ENCODE results near the gene GALNTL6.

GALNTL6 gene

DNA sequence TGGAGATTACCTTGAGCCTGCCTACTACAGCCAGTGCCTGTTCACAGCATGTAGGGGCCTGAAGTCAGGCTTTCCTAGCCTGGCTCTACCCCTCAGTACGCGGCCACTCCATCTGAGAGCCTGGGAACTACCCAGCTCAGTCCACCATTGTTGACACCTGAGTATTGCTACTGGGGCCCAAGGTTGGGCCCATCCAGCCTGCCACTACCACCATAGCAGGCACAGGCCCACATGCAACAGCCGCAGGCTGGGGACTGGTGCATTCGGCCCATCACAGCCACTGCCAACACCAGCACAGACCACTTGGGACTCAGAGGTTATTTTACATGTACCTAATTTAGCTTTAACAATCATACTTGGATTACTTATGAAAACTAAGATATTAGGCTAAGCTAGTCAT is 314.0 kb downstream of the GALNTL6 start:
- no peak for DNase-seq

DNA sequence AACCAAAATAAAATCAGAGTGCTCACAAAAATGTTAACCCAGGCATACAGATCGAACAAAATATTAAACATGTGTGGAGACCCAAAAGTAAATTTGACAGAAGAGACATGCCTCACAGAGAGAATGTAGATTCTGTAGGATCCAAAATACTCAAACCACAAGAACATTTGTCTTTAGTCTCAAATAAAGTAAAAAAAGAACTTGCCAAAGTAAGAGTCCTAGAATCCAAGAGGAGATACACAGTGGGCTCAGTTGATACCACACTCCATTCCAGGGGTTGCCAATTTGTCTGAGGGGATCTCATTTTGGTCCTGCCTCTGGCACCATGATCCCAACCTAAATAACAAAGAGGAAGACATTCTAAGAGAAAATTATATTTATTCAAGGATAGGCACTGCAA is 316.4 kb downstream of the GALNTL6 start:
- no peak for DNase-seq

DNA sequence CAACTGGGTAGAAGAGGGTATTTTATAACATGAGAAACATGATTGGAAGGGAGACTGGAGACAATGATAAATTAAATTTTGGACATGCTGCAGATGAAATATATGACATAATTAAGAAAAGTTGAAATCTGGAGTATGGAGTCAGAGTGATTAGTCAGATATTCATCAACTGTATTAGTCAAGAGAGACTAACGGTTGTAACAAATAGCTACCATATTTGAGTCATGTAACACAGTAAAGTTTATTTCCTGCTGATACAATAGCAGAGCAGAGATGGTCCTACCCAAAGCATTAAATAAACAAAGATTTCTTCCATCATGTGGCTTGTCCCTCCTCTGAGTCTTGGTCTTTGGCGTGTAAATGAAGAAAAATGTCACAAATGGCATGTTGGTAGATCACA is 321.3 kb downstream of the GALNTL6 start:
- DNase-seq: no peak

DNA sequence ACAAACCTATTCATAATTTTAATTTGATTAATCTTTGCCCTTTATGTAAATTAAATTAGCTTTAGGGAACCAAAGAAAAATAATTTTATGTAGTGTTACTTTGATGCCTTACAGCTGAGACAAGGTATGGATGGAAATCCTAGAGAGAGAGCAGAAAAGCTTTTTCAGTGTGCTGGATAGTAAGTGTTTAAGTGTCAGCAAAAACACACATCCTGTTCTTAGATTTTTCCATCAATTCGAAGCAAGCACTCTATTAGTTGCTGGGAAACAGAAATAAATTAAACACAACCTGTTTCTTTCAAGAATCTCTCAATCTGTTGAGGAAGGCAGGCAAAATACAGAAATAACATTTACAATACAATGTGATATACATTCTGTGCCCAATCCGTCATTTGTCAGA is 327.8 kb downstream of the GALNTL6 start:
- DNase-seq: no peak

DNA sequence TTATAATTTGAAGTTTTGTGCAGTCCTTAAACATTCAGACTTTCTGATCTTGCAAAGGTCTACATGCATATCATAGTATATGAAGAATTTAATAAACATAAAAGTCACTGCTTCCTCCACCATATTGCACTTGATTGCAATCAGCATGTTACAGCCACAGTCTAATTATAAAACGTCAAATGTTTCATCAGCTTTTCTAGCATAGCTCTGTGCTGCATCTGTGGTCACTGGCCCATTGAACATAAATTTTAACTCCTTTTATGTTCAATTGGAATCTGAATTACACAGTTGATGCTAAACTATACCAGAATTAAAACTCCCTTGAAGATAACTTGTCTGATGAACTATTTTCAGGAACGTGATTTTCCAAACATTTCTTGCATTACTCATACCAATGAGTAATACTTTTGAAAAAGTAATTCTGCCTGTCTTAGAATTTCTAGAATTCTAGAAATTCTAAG is 329.1 kb downstream of the GALNTL6 start:
- no peak for DNase-seq

DNA sequence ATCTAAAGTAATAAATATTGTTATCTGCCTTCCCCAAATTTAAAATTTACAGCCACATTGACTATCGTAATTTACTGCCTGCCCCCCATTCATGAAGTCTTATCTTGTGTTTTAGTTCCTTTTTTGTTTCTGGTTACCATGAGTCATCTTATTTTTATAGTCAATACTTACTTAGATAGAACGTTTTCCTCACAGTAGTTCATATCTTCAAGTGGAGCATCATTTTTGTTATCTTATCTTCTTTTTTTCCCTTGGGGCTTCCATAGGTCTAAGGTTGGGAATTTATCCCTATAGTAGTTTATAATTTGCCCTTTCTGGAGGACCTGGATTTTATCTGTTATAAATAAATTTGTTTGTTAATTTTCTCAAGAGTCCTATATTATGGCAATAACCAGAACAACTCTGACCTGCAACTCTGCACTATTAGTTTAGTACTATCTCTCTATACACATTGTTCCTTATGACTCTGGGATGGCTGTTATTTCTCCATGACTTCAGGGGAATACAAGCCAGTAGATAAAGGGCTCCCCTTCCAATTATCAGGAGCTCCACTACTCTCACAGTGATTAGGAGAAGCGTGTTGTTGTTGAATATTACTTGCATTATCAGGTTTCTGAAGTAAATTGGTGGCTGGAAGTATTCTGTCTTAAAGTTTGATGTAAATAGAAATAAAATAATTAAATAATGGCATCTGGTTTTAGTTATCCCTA is 330.6 kb downstream of the GALNTL6 start:
- no peak for DNase-seq

DNA sequence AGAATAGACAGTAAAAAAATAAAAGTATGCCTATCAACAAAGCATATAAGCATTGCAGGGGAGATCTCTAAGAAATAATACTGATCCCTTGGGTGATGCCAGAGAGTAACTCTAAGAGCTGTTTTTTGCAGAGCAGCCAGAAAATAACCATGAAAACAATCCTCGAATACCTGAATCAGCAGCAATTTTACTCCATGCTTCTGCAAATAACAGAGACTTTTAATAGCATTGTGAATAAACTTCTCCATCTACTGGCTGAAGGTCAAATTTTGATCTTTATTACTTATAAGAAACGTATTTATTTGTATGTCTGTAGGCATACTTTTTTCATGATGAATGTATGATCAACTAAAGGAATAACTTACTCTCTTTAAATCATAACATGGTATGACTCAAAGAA is 334.5 kb downstream of the GALNTL6 start:
- no peak for DNase-seq

DNA sequence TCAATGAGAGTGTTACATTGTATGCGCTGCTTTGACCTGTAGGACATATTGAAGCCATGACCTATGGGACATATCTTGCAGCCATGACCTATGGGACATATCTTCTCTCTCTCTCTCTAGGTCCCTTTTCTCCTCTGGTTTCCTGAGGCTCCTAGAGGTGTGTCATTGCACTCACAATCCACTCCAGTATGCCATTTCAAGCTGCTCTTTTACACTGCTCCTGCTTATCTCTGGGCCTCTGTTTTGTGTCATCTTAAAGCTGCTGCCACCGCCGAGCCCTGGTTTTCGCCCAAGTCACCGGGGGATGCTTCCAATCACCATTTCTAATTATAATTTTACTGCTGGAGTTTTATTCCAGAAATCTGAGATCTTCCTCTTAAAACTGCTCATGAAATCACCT is 336.1 kb downstream of the GALNTL6 start:
- DNase-seq: no peak

DNA sequence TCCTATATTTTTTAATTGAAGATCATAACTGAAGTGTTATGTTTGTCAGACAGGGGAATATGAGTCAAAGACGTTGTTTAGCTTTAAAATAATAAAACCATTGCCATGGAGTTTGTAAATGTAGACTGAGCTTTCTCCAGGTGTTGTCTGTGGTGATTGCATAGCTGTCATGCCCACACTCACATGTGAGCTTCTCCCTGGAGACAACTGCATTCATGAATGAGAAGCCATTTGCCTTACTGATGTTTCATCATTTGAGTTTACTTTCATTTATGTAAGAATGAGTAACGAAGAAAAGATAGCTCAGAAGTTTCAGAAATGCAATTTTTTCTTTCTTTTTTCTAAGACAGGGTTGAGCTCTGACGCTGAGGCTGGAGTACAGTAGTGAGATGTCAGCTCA is 339.1 kb downstream of the GALNTL6 start:
- no peak for DNase-seq

DNA sequence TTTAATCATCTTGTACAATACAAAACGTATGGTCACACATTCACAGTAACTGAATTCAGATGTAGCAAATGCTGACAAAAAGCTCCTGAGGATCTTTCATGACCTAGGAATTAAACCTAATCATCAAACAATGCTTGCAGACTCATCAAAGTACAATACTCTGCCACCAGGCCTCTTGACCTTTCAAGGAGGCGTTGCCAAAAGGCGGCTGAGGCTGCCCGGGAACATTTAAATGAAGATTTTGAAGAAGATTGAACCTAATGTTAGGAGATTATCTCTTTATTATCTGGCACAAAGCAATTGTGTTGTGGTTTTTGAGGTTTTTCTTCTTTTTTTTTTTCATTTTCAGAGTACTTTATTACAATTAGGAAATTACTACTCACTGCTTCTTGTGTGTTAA is 340.5 kb downstream of the GALNTL6 start:
- DNase-seq: no peak

DNA sequence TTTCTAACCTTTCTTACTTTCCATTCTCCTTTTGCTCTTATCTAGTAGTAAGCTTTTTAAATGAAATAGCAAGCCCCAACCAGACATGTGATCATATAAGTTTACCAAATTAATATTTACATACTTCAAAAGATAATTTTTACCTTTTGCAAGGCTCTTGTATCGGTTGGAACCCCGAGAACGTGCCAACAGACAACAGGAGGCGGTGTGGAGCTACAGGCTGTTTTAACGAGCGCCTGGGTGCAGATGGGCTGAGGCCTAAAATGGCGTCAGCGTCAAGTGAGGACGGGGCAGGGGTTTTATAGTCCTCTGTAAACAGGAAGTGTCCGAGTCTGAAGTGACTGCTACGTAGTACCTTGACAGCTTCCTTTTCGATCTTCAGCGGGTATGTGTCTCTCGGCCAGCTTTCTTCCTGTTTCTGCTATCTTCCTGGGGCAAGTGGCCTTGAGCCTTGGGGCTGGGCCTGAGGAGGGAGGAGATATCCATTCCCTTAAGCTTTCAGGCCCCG is 342.7 kb downstream of the GALNTL6 start:
- no peak for DNase-seq

DNA sequence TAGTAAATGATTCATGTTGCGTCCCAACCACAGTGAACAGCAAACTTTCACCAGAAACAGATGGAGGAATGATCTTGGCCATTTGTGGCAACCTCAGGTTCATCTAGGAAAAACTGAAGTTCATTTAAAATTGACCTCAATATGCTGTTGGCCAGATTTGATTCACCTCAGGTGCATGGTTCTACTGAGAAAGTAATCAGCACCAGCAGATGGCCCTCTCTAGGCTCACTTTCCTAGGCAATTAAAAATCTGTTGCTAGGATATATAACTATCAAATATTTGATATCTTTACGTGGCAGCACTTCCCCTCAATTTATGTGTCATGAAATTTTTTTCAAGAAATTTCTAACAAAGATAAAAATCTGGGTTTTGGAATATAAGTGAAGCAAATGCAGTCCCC is 344.7 kb downstream of the GALNTL6 start:
- no peak for DNase-seq

DNA sequence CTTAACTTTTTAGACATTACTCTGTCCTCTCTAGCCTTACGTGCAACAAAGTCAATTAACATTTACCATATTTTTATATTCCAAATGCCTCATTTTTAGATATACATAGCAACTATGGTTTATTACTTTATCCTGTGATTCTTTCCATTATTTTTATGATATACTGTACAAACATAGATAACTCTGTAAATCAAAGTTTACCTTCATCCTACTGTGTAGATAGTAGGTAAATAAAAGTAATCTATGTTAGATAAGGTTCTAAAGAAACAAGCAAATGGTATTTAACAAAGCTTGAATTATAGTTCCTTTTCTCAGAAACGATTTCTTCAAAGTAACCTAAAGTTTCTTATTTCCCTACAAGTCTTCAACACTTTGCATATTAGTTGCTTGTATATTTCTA is 350.0 kb downstream of the GALNTL6 start:
- DNase-seq: no peak

DNA sequence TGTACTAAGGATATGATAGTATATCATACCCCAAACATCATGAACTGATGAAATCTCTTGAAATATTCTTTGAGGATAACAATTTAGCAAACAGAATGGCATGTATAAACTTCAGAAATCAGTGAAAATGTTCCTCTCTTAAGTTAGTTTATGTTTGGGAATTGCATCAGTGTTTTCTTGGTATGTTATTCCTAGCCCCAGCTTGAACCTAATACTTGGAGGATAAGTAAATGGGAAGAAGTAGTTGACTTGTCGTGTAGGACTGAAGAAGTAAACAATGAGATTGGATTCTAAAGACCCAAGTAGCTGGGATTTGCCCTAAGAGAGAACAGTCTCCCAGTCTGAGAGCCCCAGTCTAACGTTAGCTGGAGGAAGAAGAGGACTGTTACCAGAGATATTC is 355.7 kb downstream of the GALNTL6 start:
- DNase-seq: no peak

DNA sequence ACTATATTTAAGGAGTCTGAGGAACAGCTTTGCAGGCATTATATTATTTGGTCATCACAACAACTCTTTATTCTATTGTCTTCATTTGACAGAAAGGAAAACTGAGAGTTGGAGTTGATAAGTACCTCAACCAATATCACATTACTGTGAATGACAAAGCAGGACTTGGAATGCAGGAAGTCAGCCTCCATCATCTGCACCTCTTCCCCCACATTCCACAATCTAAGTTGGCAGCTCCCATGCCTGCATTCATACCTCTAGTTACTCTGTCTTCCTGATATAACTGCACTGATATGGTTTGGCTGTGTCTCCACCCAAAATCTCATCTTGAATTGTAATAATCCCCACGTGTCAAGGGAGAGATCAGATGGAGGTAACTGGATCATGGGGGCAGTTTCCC is 356.7 kb downstream of the GALNTL6 start:
- no peak for DNase-seq

DNA sequence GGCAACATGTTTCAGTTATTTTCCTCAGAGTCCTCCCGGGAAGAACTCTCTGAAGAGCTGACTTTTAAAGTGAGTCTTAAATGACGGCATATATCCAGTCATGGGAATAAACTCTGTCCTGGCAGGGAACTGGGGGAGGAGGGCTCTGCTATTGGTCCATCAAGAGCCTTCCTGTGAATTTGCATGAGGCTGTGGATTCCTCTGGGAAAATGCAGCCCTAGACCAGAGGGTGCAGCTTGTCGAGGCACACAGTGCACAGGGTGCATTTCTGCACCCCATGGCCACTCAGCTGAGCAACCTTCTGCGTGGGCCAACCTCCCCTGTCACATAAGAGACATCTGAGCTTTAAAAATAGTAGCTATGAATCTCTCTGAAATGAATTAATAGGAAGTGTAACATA is 360.0 kb downstream of the GALNTL6 start:
- no peak for DNase-seq

DNA sequence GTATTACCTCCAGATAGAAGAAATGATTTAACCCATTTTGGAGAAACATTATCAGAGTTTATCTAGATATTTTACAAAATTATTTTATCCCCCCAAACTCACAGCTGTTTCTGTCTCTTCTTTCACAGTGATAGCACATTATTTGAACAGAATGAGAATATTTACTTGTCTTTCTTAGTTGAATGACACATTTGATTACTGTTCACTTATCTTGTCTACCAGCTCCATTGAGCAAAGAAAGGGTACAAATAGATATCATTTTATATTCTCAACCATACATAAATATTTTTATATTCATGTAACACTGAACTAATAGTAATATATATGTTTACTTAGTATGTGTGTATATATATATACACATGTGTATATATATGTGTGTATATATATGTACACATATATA is 364.2 kb downstream of the GALNTL6 start:
- no peak for DNase-seq

DNA sequence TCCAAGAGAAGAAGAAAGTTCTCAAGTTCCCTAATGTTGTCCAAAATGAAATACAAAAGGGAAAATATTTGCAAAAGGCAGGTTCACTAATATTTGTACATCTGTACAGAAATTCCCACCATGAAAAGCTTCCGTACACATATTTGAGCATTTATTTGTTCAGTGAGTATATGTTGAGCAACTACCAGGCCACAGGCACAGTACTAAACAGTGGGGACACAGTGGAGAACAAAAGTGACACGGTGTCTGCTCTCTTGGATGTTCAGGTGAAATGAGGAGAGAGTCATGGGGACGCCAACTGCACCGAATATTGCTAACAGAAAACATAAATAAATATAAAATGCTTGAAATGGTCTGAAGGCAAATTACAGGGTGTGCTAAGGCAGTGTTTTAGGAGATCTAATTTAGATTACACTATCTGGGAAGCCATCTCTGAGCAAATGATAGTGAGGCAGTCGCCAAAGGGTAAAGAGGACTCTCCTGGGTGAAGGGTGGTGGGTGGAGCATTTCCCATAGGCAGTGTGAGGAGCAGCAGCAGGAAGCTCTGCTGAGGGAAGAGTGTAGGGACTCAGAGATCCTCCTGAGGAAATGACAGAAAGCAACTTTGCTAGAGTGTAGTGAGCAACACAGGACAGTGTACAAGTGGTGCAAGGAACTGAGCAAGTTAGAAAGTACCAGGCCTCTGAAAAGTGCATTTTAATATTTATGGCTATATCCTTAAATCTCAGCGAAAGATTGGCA is 375.2 kb downstream of the GALNTL6 start:
- DNase-seq: no peak

DNA sequence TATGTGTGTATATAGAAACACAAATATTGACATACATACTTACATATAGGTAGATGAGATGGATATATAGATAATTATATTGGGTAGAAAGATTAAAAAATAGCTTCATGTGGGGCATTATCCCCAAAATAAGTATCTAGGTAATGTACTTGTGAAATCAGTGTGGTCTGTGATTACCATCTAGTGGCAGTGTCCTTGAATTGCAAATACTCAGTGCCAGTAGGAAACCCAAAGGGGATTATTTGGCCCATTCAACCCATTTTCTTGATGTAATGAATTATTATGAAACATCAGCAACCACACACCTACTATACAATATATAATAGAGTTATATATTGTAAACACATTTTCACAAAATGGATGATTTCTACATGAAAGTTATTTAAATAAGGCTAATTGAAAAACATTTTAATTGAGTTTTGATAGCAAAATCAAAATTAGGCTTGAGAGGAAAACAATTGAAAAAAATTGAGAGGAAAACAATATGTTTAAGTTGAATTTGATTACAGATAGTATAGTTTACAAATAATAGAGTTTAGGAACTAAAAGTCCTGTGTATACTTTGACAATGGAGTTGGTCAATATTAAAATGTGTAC is 389.4 kb downstream of the GALNTL6 start:
- DNase-seq: no peak

DNA sequence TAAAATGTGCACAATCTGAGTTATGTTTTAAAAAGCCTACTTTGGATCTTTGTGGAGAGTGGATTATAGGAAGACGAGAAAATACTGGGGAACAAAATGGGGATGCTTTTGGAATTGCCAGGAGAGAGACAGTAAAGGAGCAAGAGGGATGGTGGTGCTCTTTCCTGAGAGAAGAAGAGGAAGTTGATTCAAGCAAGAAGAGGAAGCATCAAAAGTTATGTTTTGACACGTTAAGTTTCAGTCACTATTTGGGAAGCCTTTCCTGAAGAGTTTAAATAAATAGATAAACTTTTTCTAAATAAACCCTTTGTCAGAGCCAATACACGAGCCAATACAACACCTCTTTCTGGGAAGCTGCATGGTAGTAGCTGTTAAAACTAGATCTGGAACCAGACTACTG is 394.1 kb downstream of the GALNTL6 start:
- no peak for DNase-seq

DNA sequence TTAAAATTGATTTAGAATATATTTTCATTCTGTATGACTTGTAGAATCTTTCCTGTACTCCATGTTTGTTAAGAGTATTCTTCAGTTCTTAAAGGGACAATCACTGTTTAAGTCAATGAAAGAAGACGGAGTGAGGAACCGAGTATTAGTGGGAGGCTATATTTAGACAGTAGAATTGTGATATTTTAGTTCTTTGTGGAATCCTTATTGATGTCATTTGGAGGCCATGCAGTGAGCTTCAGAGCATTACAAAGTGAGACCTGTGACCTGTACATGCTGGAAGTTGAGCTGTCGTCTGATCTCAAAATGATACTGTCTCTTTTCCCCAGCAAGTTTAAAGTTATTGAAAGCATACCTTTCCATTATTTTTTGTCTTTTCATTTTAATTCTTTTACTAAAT is 394.7 kb downstream of the GALNTL6 start:
- no peak for DNase-seq

DNA sequence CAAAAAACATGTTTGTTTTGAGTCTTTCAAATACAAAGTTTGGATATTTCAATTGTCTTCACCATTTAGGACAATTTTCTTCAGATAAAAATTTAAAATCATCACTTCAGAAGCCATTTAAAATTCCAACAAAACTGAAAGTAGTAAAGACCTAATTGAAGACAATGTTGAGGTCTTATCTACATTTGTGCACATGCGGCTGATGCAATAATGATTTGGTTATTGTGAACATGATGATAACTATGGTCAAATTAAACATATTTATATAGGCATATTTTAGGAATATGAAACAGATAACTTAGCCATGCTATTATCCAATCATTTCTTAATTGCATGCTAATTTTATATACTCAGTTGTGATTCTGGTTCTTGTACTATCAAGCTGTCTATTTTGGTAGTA is 407.5 kb downstream of the GALNTL6 start:
- DNase-seq: no peak

DNA sequence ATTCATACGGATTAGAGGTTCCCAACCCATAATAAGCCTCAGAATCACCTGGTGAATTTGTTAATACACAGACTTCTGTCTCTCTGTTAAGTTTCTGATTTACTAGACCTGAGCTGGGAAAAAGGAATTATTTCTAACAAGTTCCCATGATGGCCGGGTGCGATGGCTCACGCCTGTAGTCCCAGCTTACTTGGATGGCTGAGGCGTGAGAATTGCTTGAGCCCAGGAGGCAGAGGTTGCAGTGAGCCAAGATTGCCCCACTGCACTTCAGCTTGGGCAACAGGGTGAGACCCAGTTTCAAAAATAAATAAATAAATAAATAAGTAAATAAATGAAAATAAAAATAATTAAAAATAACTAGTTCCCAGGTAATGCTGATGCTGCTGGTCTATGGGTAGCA is 412.3 kb downstream of the GALNTL6 start:
- DNase-seq: no peak

DNA sequence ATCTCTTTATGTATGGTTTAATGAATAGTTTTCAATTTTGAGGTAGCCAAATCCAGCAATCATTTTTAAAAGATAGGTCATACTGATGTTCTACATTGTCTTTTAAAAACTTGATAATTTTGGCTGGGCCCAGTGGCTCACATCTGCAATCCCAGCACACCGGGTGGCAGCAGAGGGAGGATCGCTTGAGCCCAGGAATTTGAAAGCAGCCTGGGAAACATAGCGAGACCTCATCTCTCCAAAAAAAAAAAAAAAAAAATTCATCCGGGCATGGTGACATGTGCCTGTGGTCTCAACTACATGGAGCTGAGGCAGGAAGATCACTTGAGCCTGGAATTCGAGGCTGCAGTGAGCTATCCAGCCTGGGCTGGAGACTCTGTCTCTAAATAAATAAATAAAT is 419.8 kb downstream of the GALNTL6 start:
- no peak for DNase-seq

Measured in activated CD4-positive, alpha-beta T cell treated with anti-CD3 and anti-CD28 coated beads for 48 hours (primary cell).